ENCODE results near the gene RBKS.
"Not testable (repeated sequence)": the region's sequence is repeated elsewhere in the genome, so short reads cannot be mapped to it uniquely, and the experiment has no call there.

Gene RBKS

DNA sequence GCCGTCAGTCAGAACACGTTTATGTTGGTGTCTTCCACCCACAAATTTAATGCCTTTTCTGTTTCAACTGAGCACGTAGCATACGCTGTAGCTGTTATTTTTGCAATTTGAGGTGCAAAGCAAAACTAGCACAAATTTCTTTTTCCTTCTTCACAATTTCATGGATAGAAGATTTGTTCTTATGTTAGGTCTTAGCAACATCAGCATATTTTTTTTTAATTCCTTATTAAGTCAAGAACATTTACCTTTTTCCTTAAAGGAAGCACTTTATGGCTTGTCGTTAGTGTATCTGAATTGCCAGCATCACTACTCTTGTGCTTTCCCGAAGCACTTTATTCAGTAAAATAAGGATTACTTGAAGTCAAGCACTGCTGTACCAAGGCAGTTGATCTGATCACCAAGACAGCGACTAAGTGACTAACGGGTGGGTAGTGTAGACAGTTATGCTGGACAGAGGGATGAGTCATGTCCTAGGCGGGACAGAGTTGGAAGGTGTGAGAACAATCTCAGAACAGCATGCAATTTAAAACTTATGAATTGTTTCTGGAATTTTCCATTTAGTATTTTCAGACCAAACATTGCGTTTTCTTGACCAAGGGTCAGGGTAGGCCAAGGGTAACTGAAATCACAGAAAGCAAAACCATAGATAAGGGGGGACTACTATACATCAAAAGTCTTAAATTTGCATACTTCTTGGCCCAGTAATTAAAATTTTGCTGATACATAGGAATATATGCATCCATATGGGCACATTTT is 13.6 kb upstream of the RBKS start:
- DNase-seq: no peak

DNA sequence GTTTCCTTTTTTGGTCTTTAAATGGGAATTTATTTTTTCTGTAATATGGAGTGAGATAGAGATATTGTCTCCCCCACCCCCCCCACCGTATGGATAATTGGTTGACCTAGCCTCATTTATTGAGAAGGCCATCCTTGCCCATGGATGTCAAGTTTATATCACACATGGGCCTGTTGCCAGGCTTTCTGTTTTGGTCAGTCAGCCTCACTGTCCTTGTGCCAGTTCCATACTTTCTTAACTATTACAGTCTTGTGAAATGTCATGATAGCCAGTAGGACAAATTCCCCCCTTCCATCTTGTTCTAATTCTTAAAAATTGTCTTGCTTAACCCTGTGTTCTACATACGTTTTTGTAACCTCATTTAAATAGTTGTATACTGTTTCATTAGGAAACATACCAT is 12.8 kb upstream of the RBKS start:
- no peak for DNase-seq

GRCh38 chr2:27902098-27902497 is 11.9 kb upstream of the RBKS start:
- no peak for DNase-seq

DNA sequence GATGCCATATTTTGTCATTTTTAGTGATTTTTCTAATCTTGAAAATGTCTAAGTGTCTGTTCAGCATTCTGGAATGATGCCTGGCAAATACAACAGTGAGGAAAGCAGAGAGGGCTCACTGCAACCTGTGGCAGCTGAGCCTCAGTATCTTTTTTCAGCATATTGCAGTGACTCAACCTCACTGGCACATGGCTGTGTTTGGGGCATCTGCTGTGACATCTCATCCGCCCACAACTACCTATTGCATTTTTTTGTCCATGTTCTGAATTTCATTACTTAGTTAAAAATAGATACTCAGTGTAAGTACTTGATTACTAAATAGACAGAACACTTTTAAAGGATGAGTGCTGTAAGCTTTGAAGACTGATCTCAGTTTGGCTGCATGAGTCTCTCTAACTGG is 11.0 kb upstream of the RBKS start:
- DNase-seq: no peak

DNA sequence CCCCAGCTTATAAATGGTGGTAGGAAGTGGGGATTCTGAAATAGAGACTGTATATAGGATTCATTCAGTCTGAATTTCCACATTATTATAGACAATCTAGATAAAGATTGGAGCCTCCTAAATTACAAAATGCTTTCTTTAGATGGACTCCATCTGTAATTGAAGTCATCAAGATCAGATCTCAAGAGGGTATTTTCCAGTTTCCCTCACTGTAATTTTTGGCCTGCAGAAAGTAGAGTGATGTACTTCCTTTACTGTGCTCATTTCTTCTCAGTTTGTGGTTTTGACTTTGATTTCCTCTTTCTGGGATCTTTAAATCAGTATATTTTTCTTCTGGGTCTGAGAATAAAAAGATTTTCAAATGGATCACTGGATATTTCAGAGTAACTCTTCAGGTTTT is 7.5 kb upstream of the RBKS start:
- DNase-seq: no peak

DNA sequence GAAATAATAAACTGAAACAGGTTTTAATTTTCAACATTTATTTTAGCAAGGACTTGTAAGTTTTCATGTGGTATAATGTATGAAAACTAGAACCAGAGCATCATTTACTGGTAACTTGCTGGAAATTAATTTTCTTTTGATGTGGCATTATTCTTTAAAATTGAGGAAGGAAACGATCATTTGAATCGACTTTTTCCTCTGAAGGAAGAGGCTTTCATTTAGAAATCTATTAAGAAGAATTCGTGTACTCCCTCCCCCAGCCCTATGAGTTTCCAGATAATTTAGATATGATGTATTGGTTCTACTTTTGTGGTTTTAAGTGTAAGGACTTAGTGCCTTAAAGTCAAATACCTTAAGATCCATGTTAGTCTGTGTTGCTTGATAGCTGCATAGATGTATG is 2.8 kb upstream of the RBKS start:
- DNase-seq: no peak

- DNase-seq: no peak
These were observed 1.5 kb upstream of the RBKS start for GRCh38 chr2:27891673-27892105.

- DNase-seq: peak; percentile 56
These were observed 911 bp upstream of the RBKS start for GRCh38 chr2:27890924-27891672.

- no peak for DNase-seq
These were observed 427 bp downstream of the RBKS start for GRCh38 chr2:27889774-27890145.

DNA sequence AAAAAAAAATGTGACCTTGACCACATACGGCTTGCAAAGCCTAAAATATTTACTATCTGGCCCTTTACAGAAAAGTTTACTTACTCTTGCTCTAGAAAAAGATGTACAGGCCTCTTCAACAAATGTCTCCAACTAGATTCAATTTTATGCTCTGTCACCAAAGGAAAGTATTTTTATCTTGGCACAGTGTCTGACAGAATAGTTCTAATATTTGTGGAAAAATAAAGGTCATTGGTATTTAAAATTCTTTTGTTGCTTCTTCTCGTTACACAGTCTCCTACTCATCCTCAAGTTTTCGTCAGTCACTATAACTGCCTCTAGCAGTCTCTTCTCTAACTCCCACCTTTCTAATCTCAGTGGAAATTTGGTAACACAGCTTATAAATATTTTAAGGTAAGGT is 1.4 kb downstream of the RBKS start:
- DNase-seq: no peak

- no peak for DNase-seq
These were observed 2.4 kb downstream of the RBKS start for GRCh38 chr2:27887830-27888229.

DNA sequence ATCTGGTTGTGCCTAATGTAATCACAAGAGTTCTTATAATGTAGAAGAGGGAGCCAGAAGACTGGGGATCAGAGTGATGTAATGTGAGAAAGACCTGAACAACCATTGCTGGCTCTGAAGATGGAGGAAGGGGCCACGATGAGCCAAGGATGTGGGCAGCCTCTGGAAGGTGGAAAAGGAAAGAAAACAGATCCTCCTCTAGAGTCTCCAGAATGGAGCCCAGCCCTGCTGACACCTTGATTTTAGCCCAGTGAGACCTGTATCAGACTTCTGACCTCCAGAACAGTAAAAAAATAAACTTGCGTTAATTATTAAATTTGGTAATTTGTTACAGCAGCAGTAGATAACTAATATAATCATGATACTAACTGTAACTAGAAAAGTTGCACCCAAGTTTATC is 3.1 kb downstream of the RBKS start:
- DNase-seq: no peak

DNA sequence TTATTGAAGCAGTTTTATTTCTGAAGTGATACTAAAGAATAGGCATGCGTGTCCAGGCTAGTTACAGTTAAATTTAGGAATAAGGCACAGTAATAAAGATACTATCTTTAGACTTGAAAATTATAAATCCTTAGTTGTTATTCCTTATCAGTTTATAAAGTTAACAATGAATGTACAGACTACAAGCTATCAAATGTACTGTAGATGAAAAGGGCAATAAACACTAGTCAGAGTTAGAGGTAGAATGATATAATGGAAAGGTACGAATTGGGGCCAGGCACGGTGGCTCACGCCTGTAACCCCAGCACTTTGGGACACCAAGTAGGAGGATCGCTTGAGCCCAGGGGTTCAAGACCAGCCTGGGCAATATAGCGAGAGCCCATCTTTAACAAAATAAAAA is 3.9 kb downstream of the RBKS start:
- DNase-seq: no peak

GRCh38 chr2:27885661-27886060 is 4.5 kb downstream of the RBKS start:
- no peak for DNase-seq

DNA sequence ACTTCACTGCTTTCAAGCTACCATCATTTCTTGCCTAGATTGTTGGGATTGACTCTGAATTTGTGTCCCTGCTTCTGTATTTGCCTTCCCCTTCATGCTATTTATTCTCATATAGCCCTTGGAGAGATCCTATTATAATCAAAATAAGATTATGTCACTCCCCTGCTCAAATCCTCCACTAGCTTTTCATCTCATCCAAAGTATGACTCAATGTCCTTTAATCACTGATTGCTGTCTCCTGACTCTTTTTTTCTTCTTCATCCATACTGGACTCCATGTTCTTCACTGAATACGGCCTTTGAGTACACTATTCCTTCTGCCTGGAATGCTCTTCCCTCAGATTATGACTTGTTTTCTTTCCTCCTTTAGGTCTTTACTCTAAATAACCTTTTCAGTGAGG is 5.0 kb downstream of the RBKS start:
- no peak for DNase-seq

DNA sequence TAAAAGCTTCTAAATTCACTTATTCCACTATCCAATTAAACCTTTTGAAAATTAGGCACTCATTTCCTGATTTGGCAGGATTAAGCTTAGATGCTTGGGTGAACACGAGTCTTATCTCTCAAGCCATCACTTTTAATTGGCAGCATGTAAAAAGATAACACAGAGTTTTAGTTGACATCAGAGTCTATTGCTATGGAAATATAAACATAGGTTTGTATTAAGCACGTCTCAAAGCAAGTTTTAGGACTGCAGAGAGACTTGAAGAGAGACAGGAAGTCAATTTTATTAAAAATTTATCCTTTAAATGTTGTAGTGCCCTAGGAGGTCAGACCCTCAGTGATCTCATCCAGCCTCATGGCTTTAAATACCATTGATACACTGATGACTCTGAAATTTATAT is 5.6 kb downstream of the RBKS start:
- DNase-seq: no peak

- not testable (repeated sequence) for DNase-seq
These were observed 7.6 kb downstream of the RBKS start for GRCh38 chr2:27882584-27882922.

- not testable (repeated sequence) for DNase-seq
These were observed 8.2 kb downstream of the RBKS start for GRCh38 chr2:27881815-27882583.

- no peak for DNase-seq
These were observed 11.4 kb downstream of the RBKS start for GRCh38 chr2:27878825-27879224.

GRCh38 chr2:27875089-27875881 is 14.9 kb downstream of the RBKS start:
- DNase-seq: no peak

DNA sequence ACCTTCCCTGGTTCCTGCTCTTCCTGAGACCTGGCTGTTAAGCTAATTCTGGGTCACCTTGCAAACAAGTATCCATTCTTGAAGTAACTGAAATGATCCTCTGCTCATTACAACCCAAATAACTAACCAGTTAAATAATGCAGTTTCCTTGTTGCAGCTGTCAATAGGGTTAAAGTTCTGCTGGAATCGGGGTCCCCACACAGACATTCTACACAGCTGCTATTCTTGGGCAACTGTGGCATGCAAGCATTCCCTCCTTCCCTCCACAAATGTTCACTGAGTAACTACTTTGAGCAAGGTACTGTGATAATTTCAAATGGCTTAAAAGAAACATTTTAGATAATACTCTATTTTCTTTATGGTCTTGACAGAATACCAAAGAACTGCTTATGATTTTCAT is 17.1 kb downstream of the RBKS start:
- no peak for DNase-seq

- DNase-seq: no peak
These were observed 18.4 kb downstream of the RBKS start for GRCh38 chr2:27871802-27872201.

DNA sequence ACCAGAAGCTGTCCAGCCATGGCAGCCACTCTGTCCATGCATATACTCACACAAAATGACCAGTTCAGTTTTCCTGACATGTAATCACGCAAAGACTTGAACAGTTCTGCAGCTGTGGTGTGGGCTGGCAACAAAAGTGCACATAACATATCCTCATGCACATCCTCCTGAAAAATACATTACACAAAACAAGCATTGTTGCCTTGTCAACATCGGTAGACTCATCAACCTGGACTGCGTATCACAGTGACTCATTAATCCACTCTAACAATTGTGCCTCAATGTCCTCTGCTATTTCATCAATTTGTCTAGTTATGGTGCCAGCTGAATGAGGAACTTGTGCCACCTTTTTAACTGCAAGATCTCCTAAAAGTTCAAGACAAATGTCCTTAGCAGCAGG is 19.5 kb downstream of the RBKS start:
- DNase-seq: no peak

Data from NCI-H774 (cell line).